AG04449 (cell line): ENCODE measurements around the gene NF1.
A peak's percentile ranks its signal among the peaks of the same experiment; 100 is the strongest.

ENCODE experiments used
- CTCF ChIA-PET: fragments of 350-600 bp; formaldehyde crosslinking; extraction: SDS; loops from one replicate; lab custom pipeline; 2021; ENCODE audit warnings: antibody characterized with exemption; lab: Yijun Ruan, JAX
- POLR2A ChIA-PET: fragments of 400-600, 350-600 bp; formaldehyde crosslinking; extraction: SDS; loops from one replicate; lab custom pipeline; 2020; ENCODE audit warnings: antibody characterized with exemption, inconsistent platforms; lab: Yijun Ruan, JAX
- DNase-seq: peaks from one replicate; pipeline ENCODE4 v3.0.0-alpha.2; 2010; ENCODE audit warnings: low read depth, low spot score
- H3K4me3 ChIP-seq: 2 replicates; pipeline ENCODE4 v1.5.1; 2011; ENCODE audit warnings: low read depth, mild to moderate bottlenecking, control low read depth, low read length
- TF ChIP-seq, protein P1 (sequence below): IDR thresholded peaks from one replicate; pipeline ENCODE4 v1.5.1; 2011; ENCODE audit warnings: mild to moderate bottlenecking, moderate library complexity, low read length, control low read depth, inconsistent platforms; ENCODE audit not compliant: insufficient read depth; ENCODE audit errors: missing control alignments

Gene NF1

DNA sequence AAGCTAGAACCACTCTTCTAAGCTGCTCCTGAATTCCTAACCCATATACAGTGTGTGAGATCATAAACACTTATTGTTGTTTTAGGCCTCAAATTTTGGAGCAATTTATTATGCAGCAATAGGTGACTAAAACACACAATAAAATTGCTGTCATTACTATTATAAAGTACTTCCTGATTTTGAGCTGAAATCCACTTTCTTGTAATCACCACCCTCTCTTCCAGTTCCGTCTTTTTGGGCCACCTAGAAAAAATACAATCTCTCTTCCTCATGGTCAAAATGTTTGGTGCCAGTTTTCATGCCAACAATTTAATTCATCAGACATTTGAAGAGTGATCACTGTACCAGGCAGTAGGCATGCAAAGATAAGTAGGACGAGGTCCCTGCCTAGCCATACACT lies 43.3 kb upstream of the NF1 start:
- H3K4me3 ChIP-seq = no peak overlapping the region
- CTCF ChIA-PET = interaction anchor here (0.9 to 2.4 kb wide), 4 partner anchors 10 to 321 kb away, joined by 3 to 8 read pairs (median 3); no protein-coding TSS in a partner anchor
- TF ChIP-seq, protein P1, sequence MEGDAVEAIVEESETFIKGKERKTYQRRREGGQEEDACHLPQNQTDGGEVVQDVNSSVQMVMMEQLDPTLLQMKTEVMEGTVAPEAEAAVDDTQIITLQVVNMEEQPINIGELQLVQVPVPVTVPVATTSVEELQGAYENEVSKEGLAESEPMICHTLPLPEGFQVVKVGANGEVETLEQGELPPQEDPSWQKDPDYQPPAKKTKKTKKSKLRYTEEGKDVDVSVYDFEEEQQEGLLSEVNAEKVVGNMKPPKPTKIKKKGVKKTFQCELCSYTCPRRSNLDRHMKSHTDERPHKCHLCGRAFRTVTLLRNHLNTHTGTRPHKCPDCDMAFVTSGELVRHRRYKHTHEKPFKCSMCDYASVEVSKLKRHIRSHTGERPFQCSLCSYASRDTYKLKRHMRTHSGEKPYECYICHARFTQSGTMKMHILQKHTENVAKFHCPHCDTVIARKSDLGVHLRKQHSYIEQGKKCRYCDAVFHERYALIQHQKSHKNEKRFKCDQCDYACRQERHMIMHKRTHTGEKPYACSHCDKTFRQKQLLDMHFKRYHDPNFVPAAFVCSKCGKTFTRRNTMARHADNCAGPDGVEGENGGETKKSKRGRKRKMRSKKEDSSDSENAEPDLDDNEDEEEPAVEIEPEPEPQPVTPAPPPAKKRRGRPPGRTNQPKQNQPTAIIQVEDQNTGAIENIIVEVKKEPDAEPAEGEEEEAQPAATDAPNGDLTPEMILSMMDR = no peak
- POLR2A ChIA-PET = interaction anchor here (1.2 kb wide), 1 partner anchor 17 kb away, joined by 4 read pairs; no protein-coding TSS in a partner anchor
- DNase-seq = no peak

DNA sequence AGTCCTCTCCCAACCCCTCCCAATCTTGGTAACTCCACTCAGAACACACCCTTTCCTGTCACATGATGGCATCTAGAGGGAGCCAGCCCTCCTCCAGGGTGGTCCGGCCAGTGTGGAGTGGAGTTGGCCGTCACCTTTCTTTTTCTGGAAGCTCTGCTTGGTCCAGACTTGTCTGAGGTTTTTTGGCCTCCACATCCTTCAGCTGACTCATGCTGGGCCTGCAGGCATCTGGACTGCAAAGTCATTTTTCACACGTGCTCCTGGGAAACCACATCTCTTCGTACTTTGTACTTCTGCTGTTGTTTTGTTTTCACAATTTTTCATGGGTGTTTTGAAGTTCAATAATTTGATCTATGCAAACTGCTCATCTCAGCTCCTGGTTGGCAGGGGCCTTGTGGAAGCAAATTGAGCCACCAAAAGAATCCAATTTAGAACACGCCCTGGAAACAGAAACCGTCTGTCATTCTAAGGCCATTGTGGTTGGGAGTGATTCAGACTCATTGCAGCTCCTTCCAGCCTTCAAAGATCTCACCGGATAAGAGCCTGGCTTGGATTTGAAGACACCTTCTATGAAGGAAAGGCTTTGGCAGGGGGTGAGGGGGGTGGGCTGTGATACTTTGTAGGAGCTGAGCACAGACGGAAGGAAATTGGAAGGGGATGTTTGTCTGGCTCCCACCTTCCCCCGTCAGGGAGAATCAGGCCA lies 42.4 kb upstream of the NF1 start:
- TF ChIP-seq, protein P1 = no peak
- peak; percentile 85 for DNase-seq
- POLR2A ChIA-PET = interaction anchor here (0.7 to 1.2 kb wide), 3 partner anchors 16 to 285 kb away, joined by 4 read pairs; no protein-coding TSS in a partner anchor
- CTCF ChIA-PET = interaction anchor here (0.9 to 2.4 kb wide), 4 partner anchors 9 to 320 kb away, joined by 3 to 8 read pairs (median 3); no protein-coding TSS in a partner anchor
- H3K4me3 ChIP-seq = no peak overlapping the region

DNA sequence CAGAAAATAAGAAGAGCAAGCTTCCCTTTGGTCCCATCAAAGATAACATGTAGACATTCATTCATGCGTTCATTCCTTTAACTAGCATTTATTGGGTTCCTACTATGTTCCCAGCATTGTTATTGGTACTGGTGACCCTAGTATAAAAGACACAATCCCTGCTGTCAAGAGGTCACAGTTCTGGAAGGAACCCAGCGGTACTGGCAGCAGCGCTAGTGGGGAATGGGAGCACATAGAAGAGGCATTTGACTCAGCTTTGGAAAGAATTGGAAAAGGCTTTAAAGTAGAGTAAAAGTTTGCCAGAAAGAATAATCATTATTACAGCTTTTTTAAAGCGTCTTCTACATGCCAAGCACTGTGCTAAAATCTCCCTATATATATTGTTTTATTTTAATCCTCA lies 41.7 kb upstream of the NF1 start:
- ChIA-PET POLR2A (interaction anchor here (1.1 kb wide), 1 partner anchor 31 kb away, joined by 4 read pairs; no protein-coding TSS in a partner anchor), CTCF (interaction anchor here (1.0 to 2.4 kb wide), 3 partner anchors 9 to 164 kb away, joined by 3 to 8 read pairs (median 4); no protein-coding TSS in a partner anchor)
- H3K4me3 ChIP-seq = no peak overlapping the region
- no peak for DNase-seq
- TF ChIP-seq, protein P1 = no peak

DNA sequence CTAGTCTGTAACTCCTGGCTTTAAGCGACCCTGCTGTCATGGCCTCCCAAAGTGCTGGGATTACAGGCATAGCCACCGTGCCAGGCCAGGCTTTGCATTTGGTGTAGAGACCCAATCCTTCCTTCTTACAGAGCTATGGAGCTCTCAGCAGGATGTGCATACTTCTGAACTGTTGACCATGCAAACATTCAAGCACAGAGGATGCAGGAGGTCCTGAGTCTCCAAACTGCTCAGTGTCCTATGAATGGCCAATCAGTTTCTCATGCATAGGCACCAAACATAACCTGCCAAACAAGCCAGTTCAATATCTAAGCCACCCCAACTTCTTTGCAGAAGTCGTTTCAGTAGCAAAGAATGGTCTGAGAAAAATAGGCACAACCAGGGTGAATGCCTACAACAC lies 40.0 kb upstream of the NF1 start:
- TF ChIP-seq, protein P1 = no peak
- H3K4me3 ChIP-seq = no peak overlapping the region
- ChIA-PET POLR2A (no interaction called here), CTCF (interaction anchor here (1.0 to 2.2 kb wide), 2 partner anchors 11 to 13 kb away, joined by 3 to 4 read pairs; no protein-coding TSS in a partner anchor)
- DNase-seq = no peak

DNA sequence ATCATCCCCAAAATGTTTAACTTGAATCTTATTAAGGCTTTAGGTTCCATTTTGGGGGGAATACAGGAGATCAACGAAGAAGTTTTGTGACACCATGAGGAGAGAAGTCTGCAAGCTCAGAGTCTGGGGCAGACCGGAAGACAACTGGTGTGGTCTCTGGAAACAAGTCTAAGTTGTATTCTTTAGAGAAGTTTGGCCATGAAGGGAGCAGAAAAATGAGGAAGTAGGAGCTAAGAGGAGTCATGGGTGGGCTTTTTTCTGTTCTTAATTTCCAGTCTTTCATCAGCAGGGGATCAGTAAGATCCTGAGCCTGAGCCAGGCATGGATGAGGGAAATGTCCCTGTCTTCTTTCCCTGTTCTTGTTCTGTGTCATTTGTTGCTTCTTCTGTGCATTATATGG lies 35.8 kb upstream of the NF1 start:
- H3K4me3 ChIP-seq = no peak overlapping the region
- POLR2A ChIA-PET = no interaction called here

More for the DNA sequence above, 35.8 kb upstream of the NF1 start:
- CTCF ChIA-PET = no interaction called here
- TF ChIP-seq, protein P1 = no peak
- no peak for DNase-seq
